HEK293 (cell line): Measurements from ENCODE around the gene SLC26A6.

Experiments
- CTCF ChIA-PET: fragments of 350-600 bp; formaldehyde crosslinking; extraction: SDS; loops from one replicate; lab custom pipeline; 2021; ENCODE audit warnings: antibody characterized with exemption; lab: Yijun Ruan, JAX
- POLR2A ChIA-PET: fragments of 300-600 bp; formaldehyde crosslinking; extraction: SDS; loops from one replicate; lab custom pipeline; 2020; ENCODE audit warnings: antibody characterized with exemption, inconsistent platforms; lab: Yijun Ruan, JAX
- H3K27ac ChIP-seq: fragments of 200-500 bp; sonication (Bioruptor generic); 2 replicates; pipeline ENCODE4 v1.5.1; 2014; ENCODE audit warnings: low read depth, low read length, control low read depth, inconsistent platforms; ENCODE audit errors: extremely low read depth
- H3K36me3 ChIP-seq, 2 experiments: fragments of 200-500 bp in 1 of 2; sonication (Bioruptor generic) in 1 of 2; 1 replicate in 1 of 2; 2 replicates in 1 of 2; pipeline ENCODE4 v1.5.1; 2014 to 2017; ENCODE audit warnings: inconsistent platforms in 2 of 2, low read length in 2 of 2; ENCODE audit not compliant: control insufficient read depth in 2 of 2, insufficient read depth in 1 of 2
- H3K4me1 ChIP-seq: fragments of 200-500 bp; sonication (Bioruptor generic); 2 replicates; pipeline ENCODE4 v1.5.1; 2014; ENCODE audit warnings: mild to moderate bottlenecking, low read length, inconsistent platforms; ENCODE audit not compliant: control insufficient read depth, insufficient read depth
- H3K4me3 ChIP-seq: 2 replicates; pipeline ENCODE4 v1.5.1; 2011; ENCODE audit warnings: low read depth, mild to moderate bottlenecking, control low read depth, low read length, moderate library complexity
- H3K9me3 ChIP-seq: fragments of 200-500 bp; sonication (Bioruptor generic); 2 replicates; pipeline ENCODE4 v1.5.1; 2014; ENCODE audit warnings: low read depth, low read length, inconsistent platforms; ENCODE audit not compliant: control insufficient read depth, insufficient read depth
- GLIS2 ChIP-seq: fragments of 450-650 bp; formaldehyde crosslinking; IDR thresholded peaks from 2 replicates; pipeline ENCODE4 v1.5.1; 2016; ENCODE audit warnings: missing biosample characterization, missing genetic modification characterization
- IKZF3 ChIP-seq: fragments of 450-650 bp; IDR thresholded peaks from 2 replicates; pipeline ENCODE4 v1.5.0; 2018; ENCODE audit warnings: missing biosample characterization, mild to moderate bottlenecking, missing genetic modification characterization, moderate library complexity
- KLF1 ChIP-seq: fragments of 450-650 bp; formaldehyde crosslinking; IDR thresholded peaks from 2 replicates; pipeline ENCODE4 v1.5.1; 2016; ENCODE audit warnings: missing biosample characterization, missing genetic modification characterization
- OSR2 ChIP-seq: fragments of 450-650 bp; formaldehyde crosslinking; IDR thresholded peaks from 2 replicates; pipeline ENCODE4 v1.5.1; 2016; ENCODE audit warnings: missing biosample characterization, missing genetic modification characterization
- REPIN1 ChIP-seq: fragments of 450-650 bp; formaldehyde crosslinking; IDR thresholded peaks from 2 replicates; pipeline ENCODE4 v1.5.1; 2017; ENCODE audit warnings: missing biosample characterization, missing genetic modification characterization, low read depth
- SP3 ChIP-seq: fragments of 450-650 bp; formaldehyde crosslinking; IDR thresholded peaks from 2 replicates; pipeline ENCODE4 v1.5.1; 2016; ENCODE audit warnings: missing biosample characterization, missing genetic modification characterization
- YY1 ChIP-seq: fragments of 450-650 bp; formaldehyde crosslinking; IDR thresholded peaks from 2 replicates; pipeline ENCODE4 v1.5.1; 2018; ENCODE audit warnings: missing biosample characterization, missing genetic modification characterization
- ZBTB17 ChIP-seq: fragments of 450-650 bp; formaldehyde crosslinking; IDR thresholded peaks from 2 replicates; pipeline ENCODE4 v1.5.1; 2016; ENCODE audit warnings: missing biosample characterization, missing genetic modification characterization
- ZBTB20 ChIP-seq: fragments of 450-650 bp; formaldehyde crosslinking; IDR thresholded peaks from 2 replicates; pipeline ENCODE4 v1.5.1; 2016; ENCODE audit warnings: missing biosample characterization, missing genetic modification characterization
- ZBTB8A ChIP-seq: fragments of 450-650 bp; formaldehyde crosslinking; IDR thresholded peaks from 2 replicates; pipeline ENCODE4 v1.5.1; 2016; ENCODE audit warnings: missing biosample characterization, missing genetic modification characterization
- ZNF157 ChIP-seq: fragments of 450-650 bp; formaldehyde crosslinking; IDR thresholded peaks from 2 replicates; pipeline ENCODE4 v1.5.1; 2016; ENCODE audit warnings: missing biosample characterization, missing genetic modification characterization
- ZNF169 ChIP-seq: fragments of 450-650 bp; formaldehyde crosslinking; IDR thresholded peaks from 2 replicates; pipeline ENCODE4 v1.5.1; 2016; ENCODE audit warnings: missing biosample characterization, missing genetic modification characterization
- ZNF2 ChIP-seq: fragments of 450-650 bp; formaldehyde crosslinking; IDR thresholded peaks from 2 replicates; pipeline ENCODE4 v1.5.1; 2016; ENCODE audit warnings: missing biosample characterization, missing genetic modification characterization
- ZNF23 ChIP-seq: fragments of 450-650 bp; formaldehyde crosslinking; IDR thresholded peaks from 2 replicates; pipeline ENCODE4 v1.5.1; 2016; ENCODE audit warnings: missing biosample characterization, missing genetic modification characterization, borderline replicate concordance
- ZNF335 ChIP-seq: fragments of 450-650 bp; formaldehyde crosslinking; conservative IDR thresholded peaks from 2 replicates; pipeline ENCODE4 v1.5.1; 2016; ENCODE audit warnings: missing biosample characterization, missing genetic modification characterization
- ZNF48 ChIP-seq: fragments of 450-650 bp; formaldehyde crosslinking; IDR thresholded peaks from 2 replicates; pipeline ENCODE4 v1.5.1; 2016; ENCODE audit warnings: missing biosample characterization, missing genetic modification characterization
- ZNF571 ChIP-seq: fragments of 450-650 bp; formaldehyde crosslinking; IDR thresholded peaks from 2 replicates; pipeline ENCODE4 v1.5.0; 2017; ENCODE audit warnings: missing biosample characterization, missing genetic modification characterization
- ZNF600 ChIP-seq: fragments of 450-650 bp; formaldehyde crosslinking; IDR thresholded peaks from 2 replicates; pipeline ENCODE4 v1.5.1; 2016; ENCODE audit warnings: missing biosample characterization, missing genetic modification characterization
- ZNF621 ChIP-seq: fragments of 450-650 bp; formaldehyde crosslinking; IDR thresholded peaks from 2 replicates; pipeline ENCODE4 v1.5.1; 2017; ENCODE audit warnings: missing biosample characterization, missing genetic modification characterization
- ZNF677 ChIP-seq: fragments of 450-650 bp; IDR thresholded peaks from 2 replicates; pipeline ENCODE4 v1.5.0; 2018; ENCODE audit warnings: missing biosample characterization, mild to moderate bottlenecking, missing genetic modification characterization, moderate library complexity
- ZNF776 ChIP-seq: fragments of 450-650 bp; formaldehyde crosslinking; IDR thresholded peaks from 2 replicates; pipeline ENCODE4 v1.5.0; 2017; ENCODE audit warnings: missing biosample characterization, missing genetic modification characterization, borderline replicate concordance
- TF ChIP-seq, protein P1 (sequence below): fragments of 450-650 bp; formaldehyde crosslinking; conservative IDR thresholded peaks from 2 replicates; pipeline ENCODE4 v1.5.1; 2016; ENCODE audit warnings: low read depth, missing biosample characterization, missing genetic modification characterization
- TF ChIP-seq, protein P2 (sequence below): fragments of 450-650 bp; formaldehyde crosslinking; IDR thresholded peaks from 2 replicates; pipeline ENCODE4 v1.5.1; 2016; ENCODE audit warnings: missing biosample characterization, missing genetic modification characterization
- TF ChIP-seq, protein P3 (sequence below): fragments of 450-650 bp; formaldehyde crosslinking; IDR thresholded peaks from 2 replicates; pipeline ENCODE4 v1.5.1; 2017; ENCODE audit warnings: missing biosample characterization, mild to moderate bottlenecking, missing genetic modification characterization, moderate library complexity
- TF ChIP-seq, protein P4 (sequence below): fragments of 450-650 bp; formaldehyde crosslinking; IDR thresholded peaks from 2 replicates; pipeline ENCODE4 v1.5.1; 2016; ENCODE audit warnings: missing biosample characterization, missing genetic modification characterization
- TF ChIP-seq, protein P5 (sequence below): fragments of 450-650 bp; formaldehyde crosslinking; IDR thresholded peaks from 2 replicates; pipeline ENCODE4 v1.5.1; 2016; ENCODE audit warnings: missing biosample characterization, missing genetic modification characterization, low read depth
- TF ChIP-seq, protein P6 (sequence below): fragments of 450-650 bp; formaldehyde crosslinking; IDR thresholded peaks from 2 replicates; pipeline ENCODE4 v1.5.1; 2017; ENCODE audit warnings: missing biosample characterization, missing genetic modification characterization

The SLC26A6 gene

DNA sequence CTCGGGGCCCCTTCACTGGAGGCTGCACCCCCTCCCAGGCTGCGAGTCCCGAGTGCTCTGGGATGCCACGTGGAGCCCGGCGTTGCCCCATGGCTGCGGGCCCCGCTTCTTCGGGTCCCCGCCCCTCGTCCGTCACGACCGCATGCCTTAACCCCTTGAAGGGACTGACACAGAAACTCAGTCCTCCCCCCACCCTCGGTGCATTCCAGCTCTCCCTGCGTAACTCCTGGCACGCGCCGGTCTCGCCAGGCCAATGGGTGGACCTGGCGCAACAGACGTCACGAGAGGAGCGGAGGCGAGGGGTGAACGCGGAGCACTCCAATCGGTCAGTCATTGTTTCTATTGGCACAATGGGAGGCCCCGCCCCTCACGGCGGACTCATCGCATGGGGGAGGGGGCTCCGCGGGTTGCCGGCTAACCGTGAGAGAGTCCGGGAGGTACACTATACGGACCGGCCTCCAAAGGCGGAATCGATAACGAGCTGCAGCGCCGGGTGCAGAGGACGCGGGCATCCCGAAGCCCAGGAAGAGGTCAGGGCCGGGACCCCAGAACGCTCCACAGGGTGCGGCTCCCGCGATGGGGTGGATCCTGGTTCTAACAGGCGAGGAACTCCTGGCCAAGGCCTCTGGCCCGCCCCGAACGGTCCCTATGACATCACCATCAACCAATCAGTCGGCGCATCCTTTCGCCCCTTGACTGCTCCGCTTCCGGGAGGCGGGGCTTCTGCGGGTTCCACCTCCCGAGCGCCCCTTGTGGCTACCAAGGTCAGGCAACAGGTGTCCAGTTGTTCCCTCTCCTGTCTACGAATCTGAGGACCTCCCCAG lies 28.4 kb upstream of the SLC26A6 start:
- no peaks in the 10 kb centered on the region for H3K4me1 ChIP-seq
- CTCF ChIA-PET = interaction anchor here (0.6 to 2.0 kb wide), 10 partner anchors 10 to 195 kb away, joined by 3 to 13 read pairs (median 3); partner anchors contain the start of gene SLC26A6
- H3K36me3 ChIP-seq = no peaks in the 10 kb centered on the region; a peak in 1 of 3 replicates
- POLR2A ChIA-PET = interaction anchor here (0.6 to 3.4 kb wide), 6 partner anchors 10 to 765 kb away, joined by 3 to 13 read pairs (median 4); partner anchors contain the start of genes NCKIPSD, NICN1 and SLC26A6
- no peaks in the 10 kb centered on the region for H3K9me3 ChIP-seq
- peak overlapping the region; percentile 60 for H3K4me3 ChIP-seq
- H3K27ac ChIP-seq = peak overlapping the region; percentile 51; the same call in 1 of the 2 replicates
- no peak for TF ChIP-seq ZNF571 (tag by site-specific recombination)
- no peak for TF ChIP-seq ZNF23 (tag by site-specific recombination)
- TF ChIP-seq, protein P1, sequence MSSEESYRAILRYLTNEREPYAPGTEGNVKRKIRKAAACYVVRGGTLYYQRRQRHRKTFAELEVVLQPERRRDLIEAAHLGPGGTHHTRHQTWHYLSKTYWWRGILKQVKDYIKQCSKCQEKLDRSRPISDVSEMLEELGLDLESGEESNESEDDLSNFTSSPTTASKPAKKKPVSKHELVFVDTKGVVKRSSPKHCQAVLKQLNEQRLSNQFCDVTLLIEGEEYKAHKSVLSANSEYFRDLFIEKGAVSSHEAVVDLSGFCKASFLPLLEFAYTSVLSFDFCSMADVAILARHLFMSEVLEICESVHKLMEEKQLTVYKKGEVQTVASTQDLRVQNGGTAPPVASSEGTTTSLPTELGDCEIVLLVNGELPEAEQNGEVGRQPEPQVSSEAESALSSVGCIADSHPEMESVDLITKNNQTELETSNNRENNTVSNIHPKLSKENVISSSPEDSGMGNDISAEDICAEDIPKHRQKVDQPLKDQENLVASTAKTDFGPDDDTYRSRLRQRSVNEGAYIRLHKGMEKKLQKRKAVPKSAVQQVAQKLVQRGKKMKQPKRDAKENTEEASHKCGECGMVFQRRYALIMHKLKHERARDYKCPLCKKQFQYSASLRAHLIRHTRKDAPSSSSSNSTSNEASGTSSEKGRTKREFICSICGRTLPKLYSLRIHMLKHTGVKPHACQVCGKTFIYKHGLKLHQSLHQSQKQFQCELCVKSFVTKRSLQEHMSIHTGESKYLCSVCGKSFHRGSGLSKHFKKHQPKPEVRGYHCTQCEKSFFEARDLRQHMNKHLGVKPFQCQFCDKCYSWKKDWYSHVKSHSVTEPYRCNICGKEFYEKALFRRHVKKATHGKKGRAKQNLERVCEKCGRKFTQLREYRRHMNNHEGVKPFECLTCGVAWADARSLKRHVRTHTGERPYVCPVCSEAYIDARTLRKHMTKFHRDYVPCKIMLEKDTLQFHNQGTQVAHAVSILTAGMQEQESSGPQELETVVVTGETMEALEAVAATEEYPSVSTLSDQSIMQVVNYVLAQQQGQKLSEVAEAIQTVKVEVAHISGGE = peak; percentile 38; the same call in 1 of the 2 replicates
- no peak for TF ChIP-seq ZNF157 (tag by site-specific recombination)
- TF ChIP-seq, protein P2, sequence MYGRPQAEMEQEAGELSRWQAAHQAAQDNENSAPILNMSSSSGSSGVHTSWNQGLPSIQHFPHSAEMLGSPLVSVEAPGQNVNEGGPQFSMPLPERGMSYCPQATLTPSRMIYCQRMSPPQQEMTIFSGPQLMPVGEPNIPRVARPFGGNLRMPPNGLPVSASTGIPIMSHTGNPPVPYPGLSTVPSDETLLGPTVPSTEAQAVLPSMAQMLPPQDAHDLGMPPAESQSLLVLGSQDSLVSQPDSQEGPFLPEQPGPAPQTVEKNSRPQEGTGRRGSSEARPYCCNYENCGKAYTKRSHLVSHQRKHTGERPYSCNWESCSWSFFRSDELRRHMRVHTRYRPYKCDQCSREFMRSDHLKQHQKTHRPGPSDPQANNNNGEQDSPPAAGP (tag by site-specific recombination) = peak; percentile 73; the same call in 1 of the 2 replicates
- no peak for TF ChIP-seq REPIN1
- TF ChIP-seq ZNF621 (tag by site-specific recombination) = no peak
- no peak for TF ChIP-seq ZNF2
- TF ChIP-seq ZNF600 = 0 out of 2 replicates have a peak, but pooled peaks have one; percentile 1
- no peak for TF ChIP-seq YY1 (tag by site-specific recombination)
- no peak for TF ChIP-seq ZNF48 (tag by site-specific recombination)
- TF ChIP-seq, protein P3, sequence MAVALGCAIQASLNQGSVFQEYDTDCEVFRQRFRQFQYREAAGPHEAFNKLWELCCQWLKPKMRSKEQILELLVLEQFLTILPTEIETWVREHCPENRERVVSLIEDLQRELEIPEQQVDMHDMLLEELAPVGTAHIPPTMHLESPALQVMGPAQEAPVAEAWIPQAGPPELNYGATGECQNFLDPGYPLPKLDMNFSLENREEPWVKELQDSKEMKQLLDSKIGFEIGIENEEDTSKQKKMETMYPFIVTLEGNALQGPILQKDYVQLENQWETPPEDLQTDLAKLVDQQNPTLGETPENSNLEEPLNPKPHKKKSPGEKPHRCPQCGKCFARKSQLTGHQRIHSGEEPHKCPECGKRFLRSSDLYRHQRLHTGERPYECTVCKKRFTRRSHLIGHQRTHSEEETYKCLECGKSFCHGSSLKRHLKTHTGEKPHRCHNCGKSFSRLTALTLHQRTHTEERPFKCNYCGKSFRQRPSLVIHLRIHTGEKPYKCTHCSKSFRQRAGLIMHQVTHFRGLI (tag by site-specific recombination) = no peak
- TF ChIP-seq IKZF3 = peak; percentile 90
- TF ChIP-seq, protein P4, sequence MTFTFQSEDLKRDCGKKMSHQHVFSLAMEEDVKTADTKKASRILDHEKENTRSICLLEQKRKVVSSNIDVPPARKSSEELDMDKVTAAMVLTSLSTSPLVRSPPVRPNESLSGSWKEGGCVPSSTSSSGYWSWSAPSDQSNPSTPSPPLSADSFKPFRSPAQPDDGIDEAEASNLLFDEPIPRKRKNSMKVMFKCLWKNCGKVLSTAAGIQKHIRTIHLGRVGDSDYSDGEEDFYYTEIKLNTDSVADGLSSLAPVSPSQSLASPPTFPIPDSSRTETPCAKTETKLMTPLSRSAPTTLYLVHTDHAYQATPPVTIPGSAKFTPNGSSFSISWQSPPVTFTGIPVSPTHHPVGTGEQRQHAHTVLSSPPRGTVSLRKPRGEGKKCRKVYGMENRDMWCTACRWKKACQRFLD (tag by site-specific recombination) = no peak
- TF ChIP-seq, protein P5, sequence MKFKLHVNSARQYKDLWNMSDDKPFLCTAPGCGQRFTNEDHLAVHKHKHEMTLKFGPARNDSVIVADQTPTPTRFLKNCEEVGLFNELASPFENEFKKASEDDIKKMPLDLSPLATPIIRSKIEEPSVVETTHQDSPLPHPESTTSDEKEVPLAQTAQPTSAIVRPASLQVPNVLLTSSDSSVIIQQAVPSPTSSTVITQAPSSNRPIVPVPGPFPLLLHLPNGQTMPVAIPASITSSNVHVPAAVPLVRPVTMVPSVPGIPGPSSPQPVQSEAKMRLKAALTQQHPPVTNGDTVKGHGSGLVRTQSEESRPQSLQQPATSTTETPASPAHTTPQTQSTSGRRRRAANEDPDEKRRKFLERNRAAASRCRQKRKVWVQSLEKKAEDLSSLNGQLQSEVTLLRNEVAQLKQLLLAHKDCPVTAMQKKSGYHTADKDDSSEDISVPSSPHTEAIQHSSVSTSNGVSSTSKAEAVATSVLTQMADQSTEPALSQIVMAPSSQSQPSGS (tag by site-specific recombination) = peak; percentile 97
- TF ChIP-seq OSR2 (tag by site-specific recombination) = no peak
- no peak for TF ChIP-seq ZNF776 (tag by site-specific recombination)
- peak; percentile 90 for TF ChIP-seq SP3
- TF ChIP-seq ZNF677 (tag by site-specific recombination) = no peak
- peak; percentile 91 for TF ChIP-seq ZBTB17 (tag by site-specific recombination)
- TF ChIP-seq GLIS2 (tag by site-specific recombination) = peak; percentile 99
- peak; percentile 81 for TF ChIP-seq ZBTB20 (tag by site-specific recombination)
- peak; percentile 81 for TF ChIP-seq KLF1 (tag by site-specific recombination)
- TF ChIP-seq ZBTB8A (tag by site-specific recombination) = peak; percentile 28; the same call in 1 of the 2 replicates
- TF ChIP-seq, protein P6, sequence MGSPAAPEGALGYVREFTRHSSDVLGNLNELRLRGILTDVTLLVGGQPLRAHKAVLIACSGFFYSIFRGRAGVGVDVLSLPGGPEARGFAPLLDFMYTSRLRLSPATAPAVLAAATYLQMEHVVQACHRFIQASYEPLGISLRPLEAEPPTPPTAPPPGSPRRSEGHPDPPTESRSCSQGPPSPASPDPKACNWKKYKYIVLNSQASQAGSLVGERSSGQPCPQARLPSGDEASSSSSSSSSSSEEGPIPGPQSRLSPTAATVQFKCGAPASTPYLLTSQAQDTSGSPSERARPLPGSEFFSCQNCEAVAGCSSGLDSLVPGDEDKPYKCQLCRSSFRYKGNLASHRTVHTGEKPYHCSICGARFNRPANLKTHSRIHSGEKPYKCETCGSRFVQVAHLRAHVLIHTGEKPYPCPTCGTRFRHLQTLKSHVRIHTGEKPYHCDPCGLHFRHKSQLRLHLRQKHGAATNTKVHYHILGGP (tag by site-specific recombination) = no peak
- TF ChIP-seq ZNF335 = peak; percentile 81
- no peak for TF ChIP-seq ZNF169 (tag by site-specific recombination)
